Stimulated activated CD8-positive, alpha-beta memory T cell treated with anti-CD3 and anti-CD28 coated beads, Interleukin-4, amount 100 ng/mL, for 24 hours (primary cell): ENCODE measurements around the gene HNRNPU.
A peak's percentile ranks its signal among the peaks of the same experiment; 100 is the strongest.

ENCODE experiments used
- DNase-seq: peaks from one replicate; pipeline ENCODE4 v3.0.0-alpha.2; 2020; ENCODE audit warnings: low read depth

HNRNPU gene

GRCh38 chr1:244802041-244802440 lies 62.3 kb downstream of the HNRNPU start:
- DNase-seq: no peak

DNA sequence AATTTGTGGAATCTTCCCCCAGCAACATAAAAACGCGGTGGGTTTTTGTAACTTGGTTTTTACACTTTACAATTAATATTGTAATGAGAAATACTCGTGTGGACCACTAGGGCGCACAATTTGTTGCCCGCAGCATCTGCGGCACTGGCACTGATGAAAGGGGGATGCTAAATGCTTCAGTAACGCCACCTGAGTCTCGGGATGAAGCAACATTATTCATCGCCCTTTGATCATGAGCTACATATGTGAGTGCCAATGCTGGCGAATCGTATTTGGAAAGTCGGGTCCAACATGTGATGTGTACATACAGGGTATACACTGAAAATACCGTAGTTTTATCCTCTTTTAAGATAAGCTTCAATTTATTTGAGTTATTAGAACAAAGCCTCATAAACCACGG lies 63.1 kb downstream of the HNRNPU start:
- DNase-seq: peak; percentile 20

GRCh38 chr1:244800821-244801220 lies 63.5 kb downstream of the HNRNPU start:
- DNase-seq: no peak
